Lower leg skin (tissue), 4 donors: ENCODE results near the gene MTFR1L. TPM values are rescaled to one million over a fixed set of nuclear protein-coding genes. Genes with fewer than 3 reads are reported as not detected.

Experiments used
- DNase-seq, 2 donors: peaks; one replicate each; pipeline ENCODE4 v3.0.0-alpha.2; 2019; ENCODE audit warnings: low spot score in 2 of 2
- H3K4me3 ChIP-seq: fragments of 200-600 bp; sonication (generic); 2 replicates; pipeline ENCODE4 v1.5.1; 2017; ENCODE audit warnings: mild to moderate bottlenecking, low read depth; ENCODE audit not compliant: poor library complexity, severe bottlenecking
- POLR2A ChIP-seq, 2 donors: fragments of 450-650 bp; IDR thresholded peaks; one replicate each; pipeline ENCODE4 v1.6.1; 2016 to 2017; ENCODE audit warnings: antibody characterized with exemption in 2 of 2, mild to moderate bottlenecking in 1 of 2, moderate library complexity in 1 of 2
- WGBS, 2 donors: methylation state at CpG; one replicate each; pipeline ENCODE4 v1.1.5; 2018; 5-methylcytosine and 5-hydroxymethylcytosine counted together
- intact Hi-C: fragments of 100-400 bp; cut with DNase I; formaldehyde crosslinking; loops from one replicate; pipeline ENCODE4 v1.15.0; 2023; ENCODE audit warnings: low total_unique reads
- total RNA-seq, 4 donors: library from RNA; depleted of rRNA; stranded (reverse); fragments of >200 nt; gene quantifications; one replicate each; pipeline ENCODE4 v1.1.0, GENCODE V29; 2016
- TF ChIP-seq, protein P1 (sequence below), 3 donors: fragments of 450-650 bp; IDR thresholded peaks; one replicate each; pipeline ENCODE4 v1.5.1; 2016; ENCODE audit warnings: antibody characterized with exemption in 3 of 3, mild to moderate bottlenecking in 3 of 3, moderate library complexity in 2 of 3

The MTFR1L gene
- total RNA-seq, 4 donors from 2014 or later: 34.9 to 46.1 (median 39.7) TPM

DNA sequence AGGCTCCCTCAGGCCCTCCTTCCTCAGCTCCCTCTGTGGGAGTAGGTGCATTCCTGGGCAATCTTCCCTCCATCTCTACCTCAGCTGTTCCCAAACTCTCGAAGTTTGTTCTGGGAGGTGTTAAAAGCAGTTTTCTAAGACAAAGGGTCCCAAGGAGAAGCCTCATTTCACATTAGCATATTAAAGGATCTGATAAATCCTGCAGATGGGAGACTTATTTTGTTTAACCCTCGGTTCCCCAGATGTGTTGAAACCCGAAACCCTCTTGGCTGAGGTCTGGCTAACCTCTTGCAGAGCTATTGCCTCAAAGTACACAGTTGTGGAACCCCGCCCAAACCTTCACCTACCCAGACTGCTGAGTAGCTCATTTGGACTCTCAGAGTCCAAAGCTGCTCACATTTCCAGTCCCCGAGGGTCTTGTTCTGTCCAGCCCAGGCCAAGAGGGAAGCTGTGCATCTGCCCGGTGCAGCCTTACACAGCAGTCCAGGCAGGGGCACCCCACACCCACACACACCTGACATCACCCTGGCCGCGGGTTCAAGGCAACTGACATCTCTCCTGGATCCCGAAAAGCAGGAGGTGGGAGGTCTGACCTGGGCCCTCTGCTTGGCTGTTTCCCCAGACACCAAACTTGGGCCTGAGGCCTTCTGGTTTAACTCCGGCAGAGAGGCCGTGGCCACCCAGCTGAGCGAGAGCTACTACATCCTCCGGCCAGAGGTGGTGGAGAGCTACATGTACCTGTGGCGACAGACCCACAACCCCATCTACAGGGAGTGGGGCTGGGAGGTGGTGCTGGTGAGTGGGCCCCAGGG, 39.2 kb upstream of the MTFR1L start:
- TF ChIP-seq POLR2A (IDR thresholded peaks at IDR 0.05): no peak
- TF ChIP-seq, protein P1, sequence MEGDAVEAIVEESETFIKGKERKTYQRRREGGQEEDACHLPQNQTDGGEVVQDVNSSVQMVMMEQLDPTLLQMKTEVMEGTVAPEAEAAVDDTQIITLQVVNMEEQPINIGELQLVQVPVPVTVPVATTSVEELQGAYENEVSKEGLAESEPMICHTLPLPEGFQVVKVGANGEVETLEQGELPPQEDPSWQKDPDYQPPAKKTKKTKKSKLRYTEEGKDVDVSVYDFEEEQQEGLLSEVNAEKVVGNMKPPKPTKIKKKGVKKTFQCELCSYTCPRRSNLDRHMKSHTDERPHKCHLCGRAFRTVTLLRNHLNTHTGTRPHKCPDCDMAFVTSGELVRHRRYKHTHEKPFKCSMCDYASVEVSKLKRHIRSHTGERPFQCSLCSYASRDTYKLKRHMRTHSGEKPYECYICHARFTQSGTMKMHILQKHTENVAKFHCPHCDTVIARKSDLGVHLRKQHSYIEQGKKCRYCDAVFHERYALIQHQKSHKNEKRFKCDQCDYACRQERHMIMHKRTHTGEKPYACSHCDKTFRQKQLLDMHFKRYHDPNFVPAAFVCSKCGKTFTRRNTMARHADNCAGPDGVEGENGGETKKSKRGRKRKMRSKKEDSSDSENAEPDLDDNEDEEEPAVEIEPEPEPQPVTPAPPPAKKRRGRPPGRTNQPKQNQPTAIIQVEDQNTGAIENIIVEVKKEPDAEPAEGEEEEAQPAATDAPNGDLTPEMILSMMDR (IDR thresholded peaks at IDR 0.05): no peak
- intact Hi-C loops: no loop called here
- DNase-seq: no peak
- no peak overlapping the region for H3K4me3 ChIP-seq
- 74 to 80% methylated on average over 12 to 13 of the region's 14 CpGs for WGBS, 2 donors

DNA sequence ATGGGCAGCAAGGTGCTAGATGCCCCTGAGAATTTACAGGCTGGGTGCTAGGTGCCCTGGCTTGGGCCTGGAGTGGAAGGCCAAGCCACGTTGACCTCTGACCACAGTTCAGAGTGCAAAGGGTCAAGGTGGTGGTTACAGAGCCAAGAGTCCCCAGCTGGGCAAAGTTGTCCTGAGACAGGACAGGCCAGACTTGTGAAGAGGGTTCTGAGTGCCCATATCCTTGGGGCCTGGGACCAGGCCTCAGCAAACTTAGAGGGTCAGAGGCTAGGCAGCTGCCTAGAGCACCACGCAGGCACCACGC, 38.7 kb upstream of the MTFR1L start:
- WGBS, 2 donors: 88 to 96% methylated on average over 3 of the region's 3 CpGs
- TF ChIP-seq, protein P1 (IDR thresholded peaks at IDR 0.05): no peak
- TF ChIP-seq POLR2A (IDR thresholded peaks at IDR 0.05): no peak
- no peak overlapping the region for H3K4me3 ChIP-seq
- no peak for DNase-seq
- intact Hi-C loops: no loop called here

DNA sequence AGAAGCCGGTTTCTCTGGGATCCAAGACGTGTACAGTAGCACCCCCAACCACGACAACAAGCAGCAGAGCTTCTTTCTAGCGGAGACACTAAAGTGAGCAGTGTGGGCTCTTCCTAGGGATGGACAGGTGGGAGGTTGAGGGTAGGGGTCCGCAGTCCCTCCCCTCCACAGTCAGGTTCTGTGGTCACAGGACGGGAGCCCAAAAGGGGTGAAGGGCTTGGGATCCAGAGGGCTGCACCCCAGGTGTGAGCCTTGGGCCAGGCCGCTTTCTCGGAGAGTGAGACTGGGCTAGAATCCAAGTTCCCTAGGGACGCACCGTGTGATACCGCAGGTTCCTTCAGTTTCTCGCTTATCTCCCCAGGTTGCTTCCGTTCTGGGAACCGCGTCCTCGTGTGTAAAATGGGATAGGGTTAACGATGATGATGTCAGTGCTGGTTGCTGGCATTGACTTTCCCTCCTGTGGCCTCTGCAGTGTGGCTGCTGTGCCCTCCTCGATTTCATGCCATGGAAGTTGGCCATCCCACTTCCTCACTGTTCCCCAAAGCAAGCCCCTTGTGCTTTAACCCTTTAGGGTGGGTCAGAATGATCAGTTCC, 37.0 kb upstream of the MTFR1L start:
- no peak for DNase-seq
- intact Hi-C loops: no loop called here
- TF ChIP-seq, protein P1 (IDR thresholded peaks at IDR 0.05): no peak
- no peak for TF ChIP-seq POLR2A (IDR thresholded peaks at IDR 0.05)

DNA sequence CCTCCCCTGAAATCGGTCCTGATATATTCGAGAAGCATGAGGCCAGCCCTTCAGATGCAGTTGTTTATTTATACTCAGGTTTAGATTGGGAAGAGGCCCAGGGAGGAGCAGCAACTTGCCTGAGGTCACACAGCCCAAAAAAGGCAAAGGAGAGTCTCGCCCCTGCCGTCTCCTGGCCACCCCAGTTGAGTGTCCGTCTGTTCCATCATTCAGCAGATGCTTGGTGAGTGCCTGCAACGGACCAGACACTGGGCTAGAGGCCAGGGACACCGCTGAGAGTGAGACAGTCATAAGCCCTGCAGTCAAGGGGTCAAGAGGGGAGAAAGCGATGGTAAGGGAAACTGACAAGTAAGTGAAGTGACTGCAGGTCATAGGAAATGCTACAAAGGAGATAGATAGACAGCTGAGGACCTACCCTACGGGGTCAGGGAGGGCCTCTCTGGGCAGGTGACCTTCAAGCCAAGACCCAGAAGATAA, 35.1 kb upstream of the MTFR1L start:
- TF ChIP-seq, protein P1 (IDR thresholded peaks at IDR 0.05): no peak
- no peak for TF ChIP-seq POLR2A (IDR thresholded peaks at IDR 0.05)
- no peak for DNase-seq
- no peak overlapping the region for H3K4me3 ChIP-seq
- intact Hi-C loops: no loop called here
- WGBS, 2 donors: 80 to 82% methylated on average over 9 of the region's 9 CpGs

More for the DNA sequence above, 37.0 kb upstream of the MTFR1L start:
- H3K4me3 ChIP-seq: no peak overlapping the region
- 76 to 77% methylated on average over 18 of the region's 18 CpGs for WGBS, 2 donors

DNA sequence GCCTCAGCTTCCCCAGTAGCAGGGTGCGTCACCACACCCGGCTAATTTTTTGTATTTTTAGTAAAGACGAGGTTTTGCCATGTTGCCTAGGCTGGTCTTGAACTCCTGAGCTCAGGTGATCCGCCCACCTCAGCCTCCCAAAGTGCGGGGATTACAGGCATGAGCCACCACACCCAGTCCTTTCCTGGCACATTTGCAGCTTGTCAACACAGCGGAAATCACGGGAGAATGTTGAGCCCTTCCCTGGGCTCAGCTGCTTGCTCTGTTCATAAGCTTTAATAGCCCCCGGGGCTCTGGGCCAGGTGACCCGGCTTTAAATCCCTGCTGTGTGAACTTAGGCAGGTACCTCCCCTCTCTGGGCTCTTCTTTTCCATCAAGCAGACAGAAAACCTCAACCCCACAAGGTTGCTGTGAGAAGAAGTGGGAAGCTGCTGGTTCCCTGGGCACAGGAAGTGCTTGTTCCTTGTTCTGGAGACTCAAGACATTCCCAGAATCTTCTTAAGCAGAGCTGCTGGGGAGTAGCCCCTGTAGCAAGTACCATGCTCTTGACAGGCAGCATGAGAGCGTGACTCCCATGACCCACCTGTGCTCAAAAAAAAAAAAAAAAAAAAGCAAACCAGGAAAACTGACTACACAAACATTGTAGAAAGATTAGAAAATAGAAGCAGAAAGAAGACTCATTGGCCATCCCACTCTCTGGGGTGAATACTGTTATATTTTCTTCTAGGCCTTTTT, 34.3 kb upstream of the MTFR1L start:
- 66 to 71% methylated on average over 10 of the region's 10 CpGs for WGBS, 2 donors
- no peak overlapping the region for H3K4me3 ChIP-seq
- intact Hi-C loops: no loop called here
- no peak for TF ChIP-seq POLR2A (IDR thresholded peaks at IDR 0.05)
- TF ChIP-seq, protein P1 (IDR thresholded peaks at IDR 0.05): no peak
- DNase-seq: no peak
